NCI-H1092 (cell line): ENCODE measurements around the gene MBNL2.

Experiments
- DNase-seq: peaks from one replicate; lab custom pipeline; 2025; lab: John Stamatoyannopoulos, UW

The MBNL2 gene

GRCh38 chr13:97328222-97328790 lies 106.2 kb downstream of the MBNL2 start:
- no peak for DNase-seq

GRCh38 chr13:97329331-97329730 lies 107.2 kb downstream of the MBNL2 start:
- DNase-seq, result no peak

- no peak for DNase-seq
These were observed 108.3 kb downstream of the MBNL2 start for GRCh38 chr13:97330448-97330847.

- no peak for DNase-seq
These were observed 110.6 kb downstream of the MBNL2 start for GRCh38 chr13:97332742-97333141.

- DNase-seq, result no peak
These were observed 111.8 kb downstream of the MBNL2 start for GRCh38 chr13:97333983-97334382.

- no peak for DNase-seq
These were observed 112.6 kb downstream of the MBNL2 start for GRCh38 chr13:97334690-97335089.

- DNase-seq, result no peak
These were observed 113.5 kb downstream of the MBNL2 start for GRCh38 chr13:97335488-97336134.

GRCh38 chr13:97337985-97338499 lies 115.9 kb downstream of the MBNL2 start:
- no peak for DNase-seq

- no peak for DNase-seq
These were observed 116.4 kb downstream of the MBNL2 start for GRCh38 chr13:97338571-97338970.

- no peak for DNase-seq
These were observed 117.2 kb downstream of the MBNL2 start for GRCh38 chr13:97339019-97339987.

GRCh38 chr13:97339988-97340749 lies 118.0 kb downstream of the MBNL2 start:
- DNase-seq, result no peak

GRCh38 chr13:97341135-97341534 lies 119.0 kb downstream of the MBNL2 start:
- no peak for DNase-seq

- no peak for DNase-seq
These were observed 120.0 kb downstream of the MBNL2 start for GRCh38 chr13:97342136-97342535.

GRCh38 chr13:97342936-97343335 lies 120.8 kb downstream of the MBNL2 start:
- no peak for DNase-seq

- DNase-seq, result peak; percentile 67
These were observed 122.4 kb downstream of the MBNL2 start for GRCh38 chr13:97344265-97345175.

GRCh38 chr13:97346097-97346496 lies 124.0 kb downstream of the MBNL2 start:
- no peak for DNase-seq

- DNase-seq, result no peak
These were observed 124.6 kb downstream of the MBNL2 start for GRCh38 chr13:97346561-97347254.

- no peak for DNase-seq
These were observed 125.3 kb downstream of the MBNL2 start for GRCh38 chr13:97347255-97347932.

- DNase-seq, result no peak
These were observed 126.5 kb downstream of the MBNL2 start for GRCh38 chr13:97348569-97349100.
